ENCODE measurements around the gene MED9.

The MED9 gene

GRCh38 chr17:17537311-17538099 is 60.7 kb downstream of the MED9 start:
- DNase-seq: no peak

GRCh38 chr17:17538417-17539391 is 61.9 kb downstream of the MED9 start:
- no peak for DNase-seq

- DNase-seq: no peak
These were observed 62.8 kb downstream of the MED9 start for GRCh38 chr17:17539591-17539990.

GRCh38 chr17:17540278-17540906 is 63.6 kb downstream of the MED9 start:
- DNase-seq: no peak

- no peak for DNase-seq
These were observed 64.3 kb downstream of the MED9 start for GRCh38 chr17:17540935-17541639.

GRCh38 chr17:17541640-17542001 is 64.8 kb downstream of the MED9 start:
- no peak for DNase-seq
